ENCODE data around the gene KIF26A.
"Not testable (repeated sequence)": the region's sequence is repeated elsewhere in the genome, so short reads cannot be mapped to it uniquely, and the experiment has no call there.

Gene KIF26A

DNA sequence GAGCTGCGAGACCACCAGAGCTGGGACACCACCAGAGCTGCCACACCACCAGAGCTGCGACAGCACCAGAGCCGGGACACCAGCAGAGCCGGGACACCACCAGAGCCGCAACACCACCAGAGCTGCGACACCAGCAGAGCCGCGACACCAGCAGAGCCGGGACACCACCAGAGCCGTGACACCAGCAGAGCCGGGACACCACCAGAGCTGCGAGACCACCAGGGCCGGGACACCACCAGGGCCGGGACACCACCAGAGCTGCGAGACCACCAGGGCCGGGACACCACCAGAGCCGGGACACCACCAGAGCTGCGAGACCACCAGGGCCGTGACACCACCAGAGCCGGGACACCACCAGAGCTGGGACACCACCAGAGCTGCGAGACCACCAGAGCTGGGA is 69.9 kb downstream of the KIF26A start:
- DNase-seq (ENCODE audit: low spot score) = not testable (repeated sequence)

DNA sequence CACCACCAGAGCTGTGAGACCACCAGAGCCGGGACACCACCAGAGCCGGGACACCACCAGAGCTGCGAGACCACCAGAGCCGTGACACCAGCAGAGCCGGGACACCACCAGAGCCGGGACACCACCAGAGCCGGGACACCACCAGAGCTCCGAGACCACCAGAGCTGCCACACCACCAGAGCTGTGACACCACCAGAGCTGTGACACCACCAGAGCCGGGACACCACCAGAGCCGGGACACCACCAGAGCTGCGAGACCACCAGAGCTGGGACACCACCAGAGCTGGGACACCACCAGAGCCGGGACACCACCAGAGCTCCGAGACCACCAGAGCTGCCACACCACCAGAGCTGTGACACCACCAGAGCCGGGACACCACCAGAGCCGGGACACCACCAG is 70.7 kb downstream of the KIF26A start:
- DNase-seq (ENCODE audit: low spot score) = not testable (repeated sequence)

DNA sequence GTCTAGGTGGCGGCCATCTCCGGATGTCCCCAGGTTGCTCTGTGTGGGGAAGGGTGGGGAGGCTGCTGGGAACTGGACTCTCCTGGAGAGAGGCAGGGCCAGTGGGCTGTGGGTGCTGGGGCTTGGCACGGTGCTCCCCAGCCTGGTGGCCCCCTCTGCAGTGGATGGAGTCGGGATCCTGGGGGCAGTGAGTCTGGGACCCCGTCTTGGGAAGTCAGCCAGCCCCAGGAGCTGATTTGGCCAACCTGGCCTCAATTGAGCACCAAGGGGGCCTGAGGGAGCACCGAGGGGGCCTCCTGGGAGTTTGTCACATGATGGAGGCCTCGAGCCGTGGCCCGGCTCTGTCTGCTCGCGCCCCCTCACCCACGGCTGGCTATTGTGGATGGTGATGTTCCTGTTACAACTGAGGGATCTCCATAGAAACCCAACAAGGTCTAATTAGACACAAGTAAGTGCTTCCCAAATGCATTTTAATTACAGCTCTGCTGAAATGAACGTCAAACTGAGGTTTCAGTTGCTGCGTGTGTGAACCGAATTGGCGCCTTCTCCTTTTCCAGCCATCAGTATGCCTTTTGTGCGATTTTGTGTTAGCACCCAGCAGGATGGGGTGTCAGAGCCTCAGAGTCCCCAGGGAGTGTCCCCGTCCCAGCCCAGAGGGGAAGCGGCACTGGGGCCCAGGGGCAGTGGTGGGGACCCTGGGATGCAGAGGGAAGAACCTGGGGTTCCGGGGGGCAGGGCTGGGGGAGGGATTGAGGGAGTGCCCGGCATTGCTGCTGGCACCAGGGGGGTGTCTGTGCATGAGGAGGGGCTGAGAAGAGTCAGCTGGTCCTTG is 71.8 kb downstream of the KIF26A start:
- DNase-seq (ENCODE audit: low spot score) = no peak

DNA sequence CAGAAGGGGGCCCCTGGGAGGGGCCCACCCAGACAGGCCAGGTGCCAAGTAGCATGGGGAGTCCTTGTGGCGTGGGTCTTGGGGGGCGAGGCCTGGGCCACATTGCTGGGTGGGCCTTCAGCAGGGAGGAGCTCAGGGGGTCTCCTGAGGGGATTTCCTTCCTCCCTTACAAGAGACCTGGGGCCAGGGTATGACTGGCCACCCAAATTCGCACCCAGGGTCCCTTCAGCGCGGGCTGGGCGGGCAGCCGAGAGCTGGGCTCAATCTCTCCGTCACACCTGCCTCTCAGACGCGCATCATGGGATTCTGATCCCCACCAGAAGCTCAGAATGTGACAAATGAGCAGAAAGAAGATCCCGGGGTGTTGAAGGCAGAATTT is 72.4 kb downstream of the KIF26A start:
- DNase-seq (ENCODE audit: low spot score) = no peak

DNA sequence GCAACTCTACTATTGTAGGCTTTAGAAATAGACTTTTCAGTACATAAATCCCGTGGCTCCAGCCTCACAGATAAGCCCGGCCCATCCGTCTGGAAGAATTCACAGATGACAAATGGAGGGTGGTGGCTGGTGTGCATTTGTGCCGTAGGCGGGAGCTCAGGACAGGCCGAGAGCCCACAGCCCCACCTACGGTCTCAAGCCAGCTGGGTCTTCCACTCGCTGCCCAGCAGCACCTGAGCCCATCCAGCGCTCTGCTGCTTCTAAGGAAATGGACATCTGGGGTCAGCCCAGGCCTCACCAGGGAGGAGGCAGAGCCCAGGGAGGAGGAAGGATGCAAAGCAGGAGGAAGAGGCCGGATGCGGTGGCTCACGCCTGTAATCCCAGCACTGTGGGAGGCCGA is 72.8 kb downstream of the KIF26A start:
- no peak for DNase-seq (ENCODE audit: low spot score)

DNA sequence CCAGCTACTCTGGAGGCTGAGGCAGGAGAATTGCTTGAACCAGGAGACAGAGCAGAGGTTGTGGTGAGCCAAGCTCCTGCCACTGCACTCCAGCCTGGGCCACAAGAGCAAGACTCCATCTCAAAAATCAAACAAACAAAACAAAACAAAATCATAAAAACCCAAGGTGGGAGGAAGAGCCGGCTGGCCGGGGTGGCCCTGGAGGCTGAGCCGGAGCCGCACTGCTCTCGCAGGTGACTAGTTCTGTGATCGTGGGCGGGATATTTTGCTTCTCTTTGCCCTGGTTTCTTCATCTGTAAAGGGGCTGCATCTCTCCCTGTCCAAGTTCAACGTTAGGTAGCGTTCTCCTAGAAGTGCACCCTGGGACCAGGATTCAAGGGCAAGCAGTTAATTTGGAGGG is 73.4 kb downstream of the KIF26A start:
- DNase-seq (ENCODE audit: low spot score) = no peak

DNA sequence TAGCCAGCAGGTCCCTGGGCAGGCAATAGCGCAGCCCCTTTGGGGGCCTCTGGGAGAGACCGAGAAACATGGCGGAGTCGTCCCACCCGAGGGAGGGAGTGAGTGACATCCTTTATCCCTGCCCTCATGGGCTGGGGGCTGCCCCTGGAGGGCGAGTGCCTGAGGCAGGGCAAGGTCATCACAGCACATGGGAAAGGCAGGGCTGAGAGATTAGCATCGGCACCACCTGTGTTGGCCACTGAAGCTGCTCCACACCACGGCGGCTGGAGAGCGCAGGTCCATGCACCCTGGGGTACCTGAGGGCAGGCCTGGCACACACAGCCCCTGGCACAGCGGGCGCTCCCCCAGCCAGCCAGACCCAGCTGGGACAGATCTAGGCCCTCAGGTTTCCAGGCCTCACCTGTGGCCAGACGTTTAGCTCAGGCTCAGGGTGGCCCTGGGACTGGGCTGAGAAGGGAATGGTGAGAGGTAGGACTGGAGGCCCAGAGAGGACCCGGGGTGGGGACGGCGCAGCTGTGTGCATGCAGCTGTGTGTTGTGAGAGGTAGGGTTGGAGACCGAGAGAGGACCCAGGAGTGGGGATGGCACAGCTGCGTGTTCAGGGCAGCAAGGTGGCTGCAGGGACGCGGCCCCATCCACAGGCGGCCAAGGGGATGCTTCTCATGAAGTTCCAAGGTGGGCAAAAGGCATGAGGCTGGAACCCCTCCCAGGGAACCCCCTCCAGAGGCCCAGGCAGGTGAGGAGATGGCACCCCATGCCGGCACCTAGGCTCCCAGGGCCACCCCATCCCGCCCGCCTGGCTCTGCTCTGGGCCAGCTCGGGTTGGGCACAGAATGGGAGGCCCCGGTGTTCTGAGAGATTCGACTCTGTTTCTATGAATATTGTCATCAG is 74.1 kb downstream of the KIF26A start:
- no peak for DNase-seq (ENCODE audit: low spot score)

DNA sequence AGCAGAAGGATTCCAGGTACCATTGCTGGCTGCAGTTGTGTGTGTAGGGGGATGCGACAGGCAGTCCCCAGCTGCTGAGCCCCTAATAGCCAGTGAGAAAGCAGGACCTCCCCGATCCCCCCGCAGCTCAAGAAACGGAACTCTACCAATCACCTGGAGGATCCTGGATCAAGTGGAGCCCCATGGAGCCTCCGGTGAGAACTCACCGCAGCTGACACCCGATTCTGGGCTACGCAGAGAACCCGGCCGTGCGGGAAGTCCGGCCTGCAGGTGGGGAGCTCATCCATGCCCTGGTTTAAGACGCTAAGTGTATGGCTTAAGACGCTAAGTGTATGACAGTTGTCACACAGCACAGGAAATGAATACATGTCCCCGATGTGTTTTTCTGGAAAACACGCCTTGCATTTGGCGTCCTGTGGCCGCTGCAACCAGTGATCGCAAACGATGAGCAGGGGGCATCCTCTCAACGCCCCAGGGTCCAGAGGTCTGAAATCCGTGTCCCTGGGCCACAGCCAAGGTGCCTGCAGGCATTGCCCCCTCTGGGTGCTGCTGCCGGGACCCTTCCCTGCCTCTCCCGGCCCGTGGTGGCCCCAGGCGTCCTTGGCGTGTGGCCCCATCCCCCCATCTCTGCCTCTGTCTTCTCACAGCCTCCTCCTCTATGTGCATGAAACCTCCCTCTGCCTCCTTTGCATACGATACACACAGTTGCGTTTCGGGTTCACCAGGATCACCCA is 75.1 kb downstream of the KIF26A start:
- DNase-seq (ENCODE audit: low spot score) = no peak

DNA sequence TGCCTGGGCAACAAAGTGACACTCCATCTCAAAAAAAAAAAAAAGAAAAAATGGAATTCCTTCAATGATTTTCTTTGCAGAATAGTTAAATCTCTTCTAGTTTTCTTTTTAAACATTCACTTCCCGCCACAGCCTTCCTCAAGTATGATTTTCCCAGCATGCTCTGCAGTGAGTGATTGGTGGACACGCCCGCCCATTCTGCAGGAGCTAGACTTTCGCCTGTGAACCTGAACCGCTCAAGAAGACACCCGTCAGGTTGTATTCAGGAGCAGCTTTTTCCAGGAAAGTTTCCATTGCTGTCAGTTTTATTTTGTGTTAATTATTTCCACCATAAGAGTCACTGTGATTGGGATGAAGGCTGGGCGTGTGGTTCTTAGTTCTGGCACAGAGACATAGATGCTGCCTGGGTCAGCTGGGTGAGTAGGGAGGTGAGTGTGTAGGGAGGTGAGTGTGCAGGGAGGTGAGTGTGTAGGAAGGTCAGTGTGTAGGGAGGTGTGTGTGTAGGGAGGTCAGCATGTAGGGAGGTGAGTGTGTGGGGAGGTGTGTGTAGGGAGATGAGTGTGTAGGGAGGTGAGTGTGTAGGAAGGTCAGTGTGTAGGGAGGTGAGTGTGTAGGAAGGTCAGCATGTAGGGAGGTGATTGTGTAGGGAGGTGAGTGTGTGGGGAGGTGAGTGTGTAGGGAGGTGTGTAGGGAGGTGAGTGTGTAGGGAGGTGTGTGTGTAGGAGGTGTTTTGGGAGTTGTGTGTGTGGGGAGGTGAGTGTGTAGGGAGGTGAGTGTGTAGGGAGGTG is 76.2 kb downstream of the KIF26A start:
- DNase-seq (ENCODE audit: low spot score) = no peak

DNA sequence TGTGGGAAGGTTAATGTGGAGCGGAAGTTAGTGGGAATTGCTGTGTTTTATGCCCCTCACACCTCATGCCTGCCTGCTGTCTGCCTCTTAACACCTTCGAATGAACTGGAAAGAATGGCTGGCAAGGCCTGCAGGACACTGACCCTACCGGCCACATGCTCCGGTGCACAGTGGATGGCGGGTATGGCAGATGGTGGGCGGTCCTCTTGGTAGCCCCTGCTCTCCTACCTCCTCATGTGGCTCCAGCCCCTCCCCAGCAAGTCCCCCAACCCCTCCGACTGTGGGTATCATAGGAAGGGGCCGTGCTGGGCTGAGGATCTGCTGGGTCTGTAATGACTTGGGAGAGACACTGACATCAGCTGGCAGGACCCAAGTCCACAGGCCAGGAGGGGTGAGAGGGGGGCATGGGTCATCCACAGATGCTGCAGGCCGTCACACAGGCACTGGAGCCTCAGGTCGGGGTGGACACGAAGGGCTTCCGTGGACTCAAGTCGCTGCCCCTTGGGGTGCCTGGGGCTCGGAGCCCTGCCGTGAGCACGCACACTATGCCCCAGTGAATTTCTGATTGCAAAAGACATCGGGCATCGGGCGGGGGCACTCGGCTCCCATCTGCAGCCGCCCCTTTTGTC is 77.4 kb downstream of the KIF26A start:
- no peak for DNase-seq (ENCODE audit: low spot score)

DNA sequence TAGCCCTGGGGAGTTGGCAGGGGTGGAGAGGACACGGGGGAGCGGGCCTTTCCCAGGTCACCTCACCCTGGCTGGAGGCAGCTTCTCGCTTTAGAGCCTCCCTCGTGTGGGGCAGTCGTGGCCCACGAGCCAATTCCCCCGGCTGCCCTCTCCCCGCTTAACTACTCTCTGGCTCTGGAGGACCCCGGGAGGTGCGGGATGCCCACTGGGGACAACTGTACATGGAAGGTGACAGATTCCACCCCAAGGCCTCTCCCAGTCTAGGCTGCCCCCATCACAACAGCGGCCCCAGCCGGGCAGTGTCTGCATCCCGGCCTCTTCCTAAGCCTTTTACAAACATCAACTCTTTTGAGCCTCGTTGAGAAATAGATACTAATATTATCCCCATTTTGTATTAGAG is 78.1 kb downstream of the KIF26A start:
- DNase-seq (ENCODE audit: low spot score) = no peak

DNA sequence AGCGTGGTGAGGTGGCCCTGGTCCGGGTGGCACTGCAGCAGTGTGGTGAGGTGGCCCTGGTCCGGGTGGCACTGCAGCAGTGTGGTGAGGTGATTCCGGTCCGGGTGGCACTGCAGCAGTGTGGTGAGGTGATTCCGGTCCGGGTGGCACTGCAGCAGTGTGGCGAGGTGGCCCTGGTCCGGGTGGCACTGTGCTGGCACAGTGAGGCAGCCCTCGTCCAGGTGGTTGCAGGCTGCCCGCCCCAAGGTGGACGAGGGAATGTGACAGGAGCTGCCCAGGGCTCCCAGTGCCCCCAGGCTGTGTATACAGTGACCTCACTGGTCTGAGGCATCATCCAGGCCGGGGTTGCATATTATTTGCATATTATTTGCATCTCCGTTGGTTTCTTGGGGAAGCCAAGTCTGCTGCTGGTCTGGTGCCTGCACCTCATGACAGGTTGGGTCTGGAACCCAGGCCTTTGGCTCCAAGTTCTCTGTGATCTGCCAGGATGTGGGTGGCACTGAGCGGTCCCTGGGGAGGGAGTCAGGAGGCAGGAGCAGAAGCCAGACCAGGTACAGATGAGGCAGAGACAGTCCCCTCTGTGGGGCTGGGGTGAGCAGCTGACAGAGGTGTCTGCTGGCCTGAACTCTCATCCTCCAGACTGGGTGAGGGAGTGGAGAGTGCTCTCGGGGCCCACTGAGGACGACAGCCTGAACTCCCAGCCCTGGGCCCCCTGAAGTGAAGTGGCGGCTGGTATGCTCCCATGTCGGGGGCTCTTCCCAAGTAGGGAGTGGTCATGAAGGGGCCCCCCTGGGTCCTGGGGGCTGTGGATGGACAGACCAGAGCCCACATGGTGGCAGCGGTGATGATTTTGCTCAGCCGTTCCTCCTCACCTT is 79.3 kb downstream of the KIF26A start:
- no peak for DNase-seq (ENCODE audit: low spot score)

DNA sequence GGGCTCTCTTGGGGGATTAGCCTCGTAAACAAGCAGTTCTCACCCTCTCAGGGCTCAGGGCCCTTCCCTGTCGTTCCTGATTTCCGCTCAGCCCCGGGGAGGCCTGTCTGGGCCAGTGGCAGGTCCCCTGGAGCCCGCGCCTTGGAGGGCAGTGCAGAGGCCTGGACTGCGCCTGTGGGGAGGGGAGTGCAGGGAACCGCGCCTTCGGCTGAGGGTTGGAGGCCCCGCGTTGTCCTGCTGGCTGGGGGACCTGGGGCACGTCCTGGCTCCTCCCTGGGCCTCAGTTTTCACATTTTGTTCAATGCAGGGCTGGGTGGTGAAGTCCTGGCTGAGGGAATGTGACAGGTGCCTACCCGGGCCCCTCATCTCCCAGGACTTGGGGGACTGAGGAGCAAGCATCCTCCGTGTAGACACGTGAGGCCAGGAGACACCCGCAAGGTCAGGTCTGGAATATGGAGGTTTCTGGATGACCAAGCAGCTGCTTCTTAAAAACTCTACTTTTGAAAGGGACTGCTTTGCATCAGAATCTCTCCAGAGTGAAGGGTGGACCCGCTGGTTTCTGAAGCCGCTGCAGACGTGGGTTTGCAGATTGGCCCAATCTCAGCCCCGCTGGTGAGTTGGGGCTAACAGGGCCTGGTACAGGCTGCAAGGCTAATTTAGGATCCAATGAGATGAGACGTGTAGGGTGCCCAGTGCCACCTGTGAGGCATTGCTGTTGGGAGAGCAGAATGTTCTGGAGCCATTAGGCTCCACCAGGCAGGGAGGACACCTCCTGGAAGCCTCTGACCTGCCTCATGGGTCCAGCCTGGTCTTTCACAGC is 80.2 kb downstream of the KIF26A start:
- no peak for DNase-seq (ENCODE audit: low spot score)

DNA sequence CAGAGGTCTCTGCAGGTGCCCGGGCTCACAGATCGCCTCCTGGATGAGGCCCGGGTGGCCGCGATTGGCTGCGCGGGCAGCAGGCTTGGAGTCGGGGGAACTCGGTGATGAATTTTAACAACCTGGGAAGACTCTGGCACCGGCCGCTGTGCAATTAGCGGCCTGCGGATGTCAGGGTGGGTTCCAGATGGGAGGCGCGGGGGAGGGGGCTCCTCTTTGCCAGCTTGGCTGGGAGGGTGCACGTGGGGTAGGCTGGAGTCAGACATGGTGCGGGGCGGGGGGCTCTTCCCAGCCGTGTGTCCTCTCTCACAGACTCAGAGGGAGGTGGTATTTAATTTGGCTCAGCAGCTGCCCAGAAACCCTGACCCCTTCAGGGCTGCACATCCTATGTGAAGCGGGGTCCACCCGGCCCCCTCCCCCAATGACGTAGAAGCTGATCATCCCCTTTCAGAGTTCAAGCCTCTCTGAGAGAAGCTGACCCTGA is 81.4 kb downstream of the KIF26A start:
- DNase-seq (ENCODE audit: low spot score) = no peak

DNA sequence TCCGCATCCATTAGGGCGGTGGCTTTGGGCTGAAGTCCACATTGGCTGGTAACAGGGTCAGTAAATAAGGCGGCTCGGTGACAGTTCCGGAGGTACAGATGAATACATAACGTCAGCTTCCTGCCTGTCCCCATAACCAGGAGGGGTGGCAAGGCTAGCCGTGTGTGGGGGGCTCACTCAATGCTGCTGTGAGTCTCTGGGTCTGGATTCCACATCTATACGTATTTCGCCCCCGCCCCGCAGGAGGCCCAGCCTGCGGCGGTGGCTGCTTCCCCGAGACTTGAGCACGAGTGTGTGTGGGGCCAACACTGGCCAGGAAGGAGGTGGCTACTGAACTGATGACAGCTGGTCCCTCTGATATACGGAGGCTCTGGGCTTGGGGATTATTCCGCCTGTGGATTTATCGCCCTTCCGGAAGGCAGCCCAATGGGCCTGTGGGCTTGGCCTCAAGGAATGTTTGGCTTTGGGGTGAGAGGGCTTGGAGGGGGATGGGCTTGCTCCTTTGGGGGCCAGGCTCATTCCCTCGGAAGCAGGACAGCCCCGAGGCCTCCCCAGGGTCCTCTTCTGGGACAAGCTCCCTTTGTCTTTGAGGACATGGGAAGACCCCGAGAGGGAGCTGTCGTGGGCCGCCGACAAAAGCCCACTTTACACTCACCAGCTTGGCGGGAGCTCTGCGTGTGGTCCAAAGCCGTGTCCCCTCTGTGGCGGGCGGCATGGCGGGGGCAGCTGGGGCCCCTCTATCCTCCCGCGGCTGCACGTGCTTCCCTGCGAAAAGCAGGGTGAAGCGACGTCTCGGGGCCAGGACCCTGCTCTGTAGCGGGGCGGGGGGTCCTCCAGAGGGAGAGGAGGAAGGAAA is 82.1 kb downstream of the KIF26A start:
- DNase-seq (ENCODE audit: low spot score) = no peak

DNA sequence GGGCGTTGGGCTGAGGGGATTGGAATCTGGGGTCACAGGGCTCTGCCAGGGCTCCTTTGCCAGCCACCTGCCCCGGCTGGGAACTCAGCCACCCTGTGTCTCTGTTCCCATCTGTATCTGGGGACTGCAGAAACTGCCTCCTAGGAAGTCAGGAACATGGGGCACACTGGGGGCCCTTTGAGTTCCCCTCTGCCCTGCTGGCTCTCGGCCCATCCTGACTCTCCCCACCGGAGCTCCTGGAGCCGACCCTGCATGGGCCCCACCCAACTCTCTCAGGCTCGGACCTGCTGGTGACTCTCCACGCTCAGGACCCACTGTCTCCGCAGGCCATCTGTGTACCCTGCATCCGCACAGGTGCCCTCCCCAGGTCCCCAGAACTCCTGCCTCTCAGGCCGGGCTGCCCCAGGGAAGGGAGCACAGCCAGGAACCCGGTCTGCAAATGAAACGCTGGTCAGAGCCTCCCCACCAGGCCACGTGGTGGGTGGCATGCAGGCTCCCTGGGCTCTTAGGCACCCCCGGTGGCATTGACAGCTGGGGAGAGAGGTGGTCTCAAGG is 82.8 kb downstream of the KIF26A start:
- DNase-seq (ENCODE audit: low spot score) = no peak

DNA sequence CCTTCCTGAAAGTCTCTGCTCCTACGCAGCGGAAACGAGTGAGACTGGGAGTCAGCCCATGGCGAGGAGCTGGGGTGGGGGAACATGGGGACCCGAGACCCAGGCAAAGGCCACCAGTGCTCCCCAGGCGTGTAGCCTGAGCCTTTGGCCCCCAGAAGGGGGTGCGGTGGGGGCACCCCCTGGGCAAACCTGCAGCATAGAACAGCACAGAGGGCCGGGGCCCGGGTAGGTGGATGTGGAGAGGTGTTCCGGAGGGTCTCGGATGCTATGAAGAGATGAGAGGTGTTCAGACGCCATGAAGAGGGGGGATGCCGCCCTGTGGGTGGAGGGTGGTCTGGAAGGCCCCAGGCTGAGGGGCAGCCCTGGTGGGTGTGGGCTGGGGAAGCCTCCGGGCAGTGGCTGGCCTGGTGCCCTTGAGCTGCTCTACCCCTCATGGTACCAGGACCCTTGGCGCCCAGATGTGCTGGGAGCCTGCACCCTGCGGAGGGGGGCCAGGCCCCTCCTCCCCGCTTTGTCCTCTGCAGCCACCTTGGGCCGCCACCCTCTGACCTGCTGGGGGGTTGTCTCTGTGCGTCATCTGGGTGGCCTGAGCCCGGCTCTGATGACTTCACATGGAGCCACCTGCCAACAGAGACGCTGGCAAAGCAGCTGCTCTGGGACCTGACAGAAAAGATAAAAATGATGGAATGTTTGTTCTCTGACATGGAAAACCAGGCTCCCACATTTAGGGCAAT is 83.4 kb downstream of the KIF26A start:
- no peak for DNase-seq (ENCODE audit: low spot score)
